ENCODE data around the gene PDLIM1. TPM values are rescaled to one million over a fixed set of nuclear protein-coding genes. Genes with fewer than 3 reads are reported as not detected.
A peak's percentile ranks its signal among the peaks of the same experiment; 100 is the strongest.

Gene PDLIM1
- total RNA-seq, 3 donors from 2014 or later, result 0.66 to 2.8 (median 1.2) TPM

DNA sequence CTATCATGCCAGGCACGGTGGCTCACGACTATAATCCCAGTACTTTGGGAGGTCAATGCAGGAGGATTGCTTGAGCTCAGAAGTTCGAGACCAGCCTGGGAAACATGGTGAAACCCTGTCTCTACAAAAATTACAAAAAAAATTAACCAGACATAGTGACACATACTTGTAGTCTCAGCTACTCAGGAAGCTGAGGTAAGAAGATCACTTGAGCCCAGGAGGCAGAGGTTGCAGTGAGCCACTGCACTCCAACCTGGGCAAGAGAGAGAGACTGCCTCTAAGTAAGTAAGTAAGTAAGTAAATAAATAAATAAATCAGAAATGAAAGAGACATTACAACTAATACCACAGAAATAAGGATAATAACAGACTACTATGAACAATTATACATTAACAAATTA is 36.2 kb downstream of the PDLIM1 start:
- Mint-ChIP-seq H3K4me1 (ENCODE audit: low read depth) (no peaks in the 10 kb centered on the region), H3K9me3 (peaks cover 4% of the 10 kb centered on the region), H3K36me3 (ENCODE audit: insufficient read depth) (no peaks in the 10 kb centered on the region), H3K27me3 (ENCODE audit: low read depth) (peaks cover 4% of the 10 kb centered on the region), H3K4me3 (no peak overlapping the region)
- DNase-seq (no peak), ATAC-seq (no peak)

DNA sequence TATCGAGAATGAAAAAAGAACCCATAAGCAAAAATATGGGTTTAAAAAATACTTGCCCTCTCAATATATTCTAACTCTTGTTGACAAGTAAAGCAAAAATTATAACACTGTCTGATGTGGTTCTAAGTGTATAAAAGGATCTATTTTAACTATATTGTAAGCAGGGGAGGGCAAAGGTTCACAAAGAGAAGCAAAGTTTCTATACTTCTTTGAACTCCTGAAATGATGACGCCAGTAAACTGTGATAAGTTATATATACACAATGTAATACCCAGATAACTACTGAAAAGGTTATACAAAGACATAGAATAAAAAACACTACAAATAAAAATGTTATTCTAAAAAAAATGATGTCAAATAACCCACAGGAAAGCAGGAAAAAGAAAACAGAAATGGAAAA is 37.1 kb downstream of the PDLIM1 start:
- Mint-ChIP-seq H3K4me3 (no peak overlapping the region), H3K27me3 (ENCODE audit: low read depth) (peaks cover 6% of the 10 kb centered on the region), H3K4me1 (ENCODE audit: low read depth) (no peaks in the 10 kb centered on the region), H3K36me3 (ENCODE audit: insufficient read depth) (no peaks in the 10 kb centered on the region), H3K9me3 (peaks cover 4% of the 10 kb centered on the region)
- DNase-seq, result no peak
- no peak for ATAC-seq

- H3K27me3 Mint-ChIP-seq (ENCODE audit: low read depth), result peaks cover 6% of the 10 kb centered on the region
These were observed 37.8 kb downstream of the PDLIM1 start for GRCh38 chr10:95253007-95253406.

GRCh38 chr10:95250856-95251255 is 39.9 kb downstream of the PDLIM1 start:
- peaks cover 3% of the 10 kb centered on the region for H3K9me3 Mint-ChIP-seq
- no peaks in the 10 kb centered on the region for H3K4me1 Mint-ChIP-seq (ENCODE audit: low read depth)
- no peak overlapping the region for H3K4me3 Mint-ChIP-seq
- DNase-seq (no peak), ATAC-seq (no peak)
- H3K36me3 Mint-ChIP-seq (ENCODE audit: insufficient read depth), result no peaks in the 10 kb centered on the region
- H3K27me3 Mint-ChIP-seq (ENCODE audit: low read depth), result peaks cover 6% of the 10 kb centered on the region

More at GRCh38 chr10:95253007-95253406, 37.8 kb downstream of the PDLIM1 start:
- Mint-ChIP-seq H3K9me3 (peaks cover 4% of the 10 kb centered on the region), H3K36me3 (ENCODE audit: insufficient read depth) (no peaks in the 10 kb centered on the region), H3K4me1 (ENCODE audit: low read depth) (no peaks in the 10 kb centered on the region), H3K4me3 (no peak overlapping the region)
- DNase-seq (no peak), ATAC-seq (no peak)

DNA sequence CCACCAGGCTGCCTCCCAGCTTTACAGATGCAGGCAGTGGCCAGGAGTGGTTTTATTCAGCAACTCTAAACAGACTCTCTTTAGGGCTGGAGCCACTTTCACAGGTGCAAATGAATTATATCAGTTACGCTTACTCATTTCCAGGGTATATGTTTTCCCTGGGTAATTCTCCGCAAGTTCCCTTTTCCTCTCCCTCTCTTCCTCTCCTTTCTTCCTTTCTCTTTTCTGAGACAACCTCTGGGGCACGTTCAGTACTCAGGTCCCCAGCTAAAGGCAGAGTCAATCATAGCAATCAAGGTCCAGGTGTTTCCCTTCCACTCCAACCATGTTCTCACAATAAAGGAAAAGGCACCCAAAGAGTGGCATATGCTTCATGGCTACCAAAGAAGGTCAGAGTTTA is 41.3 kb downstream of the PDLIM1 start:
- no peak for DNase-seq
- Mint-ChIP-seq H3K9me3 (no peaks in the 10 kb centered on the region), H3K27me3 (ENCODE audit: low read depth) (peaks cover 14% of the 10 kb centered on the region), H3K36me3 (ENCODE audit: insufficient read depth) (no peaks in the 10 kb centered on the region), H3K4me3 (no peak overlapping the region), H3K4me1 (ENCODE audit: low read depth) (no peaks in the 10 kb centered on the region)
- ATAC-seq, result no peak

DNA sequence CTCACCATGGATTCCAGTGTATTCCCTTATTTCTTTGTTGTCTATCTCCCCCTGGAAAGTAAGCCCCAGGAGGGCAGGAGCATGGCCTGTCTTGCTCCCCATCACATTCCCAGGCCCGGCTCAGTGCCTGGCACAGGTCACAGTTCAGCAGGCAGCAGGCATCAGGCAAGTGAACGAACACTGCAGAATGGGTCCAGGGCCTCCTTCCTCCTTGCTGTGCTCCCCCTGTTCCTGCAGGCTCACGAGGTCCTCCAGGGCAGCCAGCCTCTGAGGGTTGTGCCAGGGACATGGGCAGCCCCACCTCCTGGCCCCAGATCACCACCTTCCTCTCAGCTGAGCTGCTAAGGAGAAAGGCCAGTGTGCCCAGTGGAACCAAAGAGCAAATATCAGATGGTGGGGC is 41.8 kb downstream of the PDLIM1 start:
- Mint-ChIP-seq H3K4me1 (ENCODE audit: low read depth) (no peaks in the 10 kb centered on the region), H3K36me3 (ENCODE audit: insufficient read depth) (no peaks in the 10 kb centered on the region), H3K9me3 (no peaks in the 10 kb centered on the region), H3K4me3 (no peak overlapping the region), H3K27me3 (ENCODE audit: low read depth) (peaks cover 14% of the 10 kb centered on the region)
- ATAC-seq (no peak), DNase-seq (no peak)

DNA sequence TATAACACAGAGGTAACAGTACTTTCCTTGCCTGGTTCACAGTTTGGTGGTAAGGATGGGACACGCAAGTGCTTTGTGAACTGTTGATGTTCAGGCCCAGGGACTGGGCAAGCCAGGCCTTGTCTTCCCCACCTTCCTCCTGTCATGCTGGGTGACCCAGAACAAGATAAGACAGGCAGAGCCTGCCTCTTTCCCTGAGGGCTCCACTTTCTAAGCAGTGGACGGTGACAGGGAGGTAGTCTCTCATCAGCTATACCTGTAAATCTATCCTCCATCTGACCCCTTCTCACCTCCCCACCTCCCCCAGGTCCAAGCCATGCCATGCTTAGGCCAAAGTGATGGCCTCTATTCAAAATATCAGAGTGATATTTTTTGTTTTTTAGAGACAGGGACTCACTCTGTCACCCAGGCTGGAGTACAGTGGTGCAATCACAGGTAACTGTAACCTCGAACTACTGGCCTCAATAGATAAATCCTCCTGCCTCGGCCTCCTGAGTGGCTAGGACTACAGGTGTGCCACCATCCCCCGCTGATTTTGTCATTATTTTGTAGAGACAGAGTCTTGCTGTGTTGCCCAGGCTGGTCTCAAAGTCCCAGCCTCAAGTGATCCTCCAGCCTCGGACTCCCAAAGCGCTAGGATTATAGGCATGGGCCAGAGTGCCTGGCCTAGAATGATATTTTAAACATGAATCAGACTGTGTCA is 42.8 kb downstream of the PDLIM1 start:
- Mint-ChIP-seq H3K36me3 (ENCODE audit: insufficient read depth) (no peaks in the 10 kb centered on the region), H3K4me1 (ENCODE audit: low read depth) (no peaks in the 10 kb centered on the region), H3K9me3 (no peaks in the 10 kb centered on the region), H3K4me3 (no peak overlapping the region), H3K27me3 (ENCODE audit: low read depth) (peaks cover 14% of the 10 kb centered on the region)
- DNase-seq (no peak), ATAC-seq (no peak)

GRCh38 chr10:95247200-95247880 is 43.5 kb downstream of the PDLIM1 start:
- no peaks in the 10 kb centered on the region for H3K9me3 Mint-ChIP-seq
- no peaks in the 10 kb centered on the region for H3K36me3 Mint-ChIP-seq (ENCODE audit: insufficient read depth)

GRCh38 chr10:95246582-95247051 is 44.2 kb downstream of the PDLIM1 start:
- Mint-ChIP-seq H3K4me3 (no peak overlapping the region), H3K9me3 (no peaks in the 10 kb centered on the region), H3K27me3 (ENCODE audit: low read depth) (peaks cover 11% of the 10 kb centered on the region), H3K36me3 (ENCODE audit: insufficient read depth) (no peaks in the 10 kb centered on the region), H3K4me1 (ENCODE audit: low read depth) (no peaks in the 10 kb centered on the region)
- DNase-seq (peak; percentile 41), ATAC-seq (peak; percentile 42 to 61)

More at GRCh38 chr10:95247200-95247880, 43.5 kb downstream of the PDLIM1 start:
- no peak for DNase-seq
- no peak for ATAC-seq
- no peak overlapping the region for H3K4me3 Mint-ChIP-seq
- no peaks in the 10 kb centered on the region for H3K4me1 Mint-ChIP-seq (ENCODE audit: low read depth)
- H3K27me3 Mint-ChIP-seq (ENCODE audit: low read depth), result peaks cover 11% of the 10 kb centered on the region

GRCh38 chr10:95245425-95246055 is 45.3 kb downstream of the PDLIM1 start:
- peak in 1 of 2 donors; percentile 13 for ATAC-seq
- DNase-seq, result no peak
- Mint-ChIP-seq H3K9me3 (no peaks in the 10 kb centered on the region), H3K36me3 (ENCODE audit: insufficient read depth) (no peaks in the 10 kb centered on the region), H3K4me3 (no peak overlapping the region), H3K27me3 (ENCODE audit: low read depth) (peaks cover 10% of the 10 kb centered on the region), H3K4me1 (ENCODE audit: low read depth) (no peaks in the 10 kb centered on the region)

DNA sequence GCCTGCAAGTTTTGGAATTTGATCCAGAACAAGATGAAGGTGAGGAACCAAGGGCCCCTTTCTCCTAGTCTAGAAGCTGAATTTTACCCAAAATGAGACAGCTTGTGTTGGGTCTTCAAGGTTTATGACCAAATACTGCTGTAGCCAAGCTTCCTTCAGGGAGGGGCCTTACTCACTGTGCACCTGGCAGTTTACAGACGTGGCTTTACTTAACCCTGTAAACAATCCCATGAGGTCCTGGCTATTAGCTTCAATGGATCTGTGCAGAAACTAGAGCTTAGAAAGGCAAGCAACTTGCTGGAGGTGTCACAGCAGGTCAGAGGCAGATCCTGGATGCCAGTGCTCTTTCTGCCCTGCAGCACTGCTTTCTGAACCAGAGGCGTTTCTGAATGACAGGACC is 46.7 kb downstream of the PDLIM1 start:
- ATAC-seq (no peak), DNase-seq (no peak)
- H3K4me3 Mint-ChIP-seq, result no peak overlapping the region
- H3K36me3 Mint-ChIP-seq (ENCODE audit: insufficient read depth), result no peaks in the 10 kb centered on the region
- no peaks in the 10 kb centered on the region for H3K4me1 Mint-ChIP-seq (ENCODE audit: low read depth)
- no peaks in the 10 kb centered on the region for H3K9me3 Mint-ChIP-seq
- H3K27me3 Mint-ChIP-seq (ENCODE audit: low read depth), result peaks cover 8% of the 10 kb centered on the region

GRCh38 chr10:95243318-95243617 is 47.5 kb downstream of the PDLIM1 start:
- Mint-ChIP-seq H3K27me3 (ENCODE audit: low read depth) (peaks cover 8% of the 10 kb centered on the region), H3K4me1 (ENCODE audit: low read depth) (no peaks in the 10 kb centered on the region), H3K9me3 (no peaks in the 10 kb centered on the region), H3K4me3 (no peak overlapping the region), H3K36me3 (ENCODE audit: insufficient read depth) (no peaks in the 10 kb centered on the region)
- ATAC-seq (no peak), DNase-seq (no peak)

DNA sequence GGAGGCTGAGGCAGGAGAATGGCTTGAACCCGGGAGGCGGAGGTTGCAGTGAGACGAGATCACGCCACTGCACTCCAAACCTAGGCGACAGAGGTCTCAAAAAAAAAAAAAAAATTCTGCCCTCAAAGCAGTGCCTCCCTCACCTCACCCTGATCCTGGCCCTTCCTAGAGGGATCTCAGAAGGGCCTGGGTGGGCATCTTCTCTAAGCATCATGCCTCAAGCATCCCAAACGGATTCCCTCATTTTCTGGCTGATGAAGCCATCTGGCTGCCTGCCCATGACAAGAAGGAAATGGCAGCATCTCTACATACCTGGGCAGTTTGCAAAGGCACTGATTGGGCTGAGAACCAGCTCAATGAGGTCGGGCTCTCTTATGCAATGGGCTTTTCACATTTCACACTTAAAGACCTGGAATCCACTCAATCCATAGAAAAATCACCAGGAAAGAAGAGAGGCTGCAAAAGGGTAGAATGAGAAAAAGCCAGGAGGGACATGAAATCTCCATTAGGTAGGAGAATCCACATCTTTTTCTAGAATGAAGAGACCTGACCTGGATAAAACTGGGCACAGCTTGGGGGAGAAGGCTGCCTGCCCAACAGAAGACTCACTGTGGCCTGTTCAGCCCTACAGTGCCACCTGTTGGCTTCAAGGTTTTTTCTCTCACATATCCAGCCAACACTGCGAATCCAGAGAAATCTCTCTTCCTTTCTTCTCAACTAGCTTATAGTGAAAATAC is 48.1 kb downstream of the PDLIM1 start:
- no peaks in the 10 kb centered on the region for H3K36me3 Mint-ChIP-seq (ENCODE audit: insufficient read depth)
- ATAC-seq (peak; percentile 66 to 68), DNase-seq (no peak)
- H3K9me3 Mint-ChIP-seq, result no peaks in the 10 kb centered on the region
- H3K4me1 Mint-ChIP-seq (ENCODE audit: low read depth), result no peaks in the 10 kb centered on the region
- no peak overlapping the region for H3K4me3 Mint-ChIP-seq
- peaks cover 8% of the 10 kb centered on the region for H3K27me3 Mint-ChIP-seq (ENCODE audit: low read depth)

DNA sequence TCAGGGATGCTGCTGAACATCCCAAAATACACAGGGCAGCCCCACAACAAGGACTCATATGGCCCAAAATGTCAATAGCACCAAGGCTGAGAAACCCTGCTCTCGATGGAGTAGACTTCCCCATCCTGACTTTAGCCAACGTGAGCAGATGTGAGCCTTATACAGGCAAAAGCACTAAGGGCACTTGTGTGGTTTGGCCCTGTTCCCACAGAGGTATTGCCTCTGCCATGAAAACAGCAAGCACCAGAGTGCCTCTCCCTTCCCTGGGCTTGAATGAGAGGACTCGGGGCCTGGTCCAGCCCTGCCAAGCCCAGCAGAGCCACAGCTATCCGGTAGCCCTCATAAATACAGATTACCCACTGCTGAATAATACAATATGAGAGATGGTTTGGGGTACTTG is 49.3 kb downstream of the PDLIM1 start:
- no peaks in the 10 kb centered on the region for H3K9me3 Mint-ChIP-seq
- no peak for DNase-seq
- peaks cover 8% of the 10 kb centered on the region for H3K27me3 Mint-ChIP-seq (ENCODE audit: low read depth)
- no peak overlapping the region for H3K4me3 Mint-ChIP-seq
- no peaks in the 10 kb centered on the region for H3K36me3 Mint-ChIP-seq (ENCODE audit: insufficient read depth)
- peaks cover 3% of the 10 kb centered on the region for H3K4me1 Mint-ChIP-seq (ENCODE audit: low read depth)
- ATAC-seq, result no peak

Data from activated T-cell treated with anti-CD3 and anti-CD28 coated beads, Interleukin-2, amount 50 U/mL, for 4 hours (primary cell).